Neural cell (in vitro differentiated cells): ENCODE measurements around the gene WNT7B.

Experiments used
- TAF1 ChIP-seq: IDR thresholded peaks from 2 replicates; pipeline ENCODE4 v1.6.1; 2012; ENCODE audit warnings: low read depth
- TF ChIP-seq, protein P1 (sequence below): fragments of 450-650 bp; IDR thresholded peaks from 2 replicates; pipeline ENCODE4 v1.5.1; 2014; ENCODE audit warnings: antibody characterized with exemption, mild to moderate bottlenecking, moderate library complexity; ENCODE audit not compliant: poor library complexity, severe bottlenecking

GRCh38 chr22:45923212-45923611 lies 53.8 kb downstream of the WNT7B start:
- TF ChIP-seq, protein P1, sequence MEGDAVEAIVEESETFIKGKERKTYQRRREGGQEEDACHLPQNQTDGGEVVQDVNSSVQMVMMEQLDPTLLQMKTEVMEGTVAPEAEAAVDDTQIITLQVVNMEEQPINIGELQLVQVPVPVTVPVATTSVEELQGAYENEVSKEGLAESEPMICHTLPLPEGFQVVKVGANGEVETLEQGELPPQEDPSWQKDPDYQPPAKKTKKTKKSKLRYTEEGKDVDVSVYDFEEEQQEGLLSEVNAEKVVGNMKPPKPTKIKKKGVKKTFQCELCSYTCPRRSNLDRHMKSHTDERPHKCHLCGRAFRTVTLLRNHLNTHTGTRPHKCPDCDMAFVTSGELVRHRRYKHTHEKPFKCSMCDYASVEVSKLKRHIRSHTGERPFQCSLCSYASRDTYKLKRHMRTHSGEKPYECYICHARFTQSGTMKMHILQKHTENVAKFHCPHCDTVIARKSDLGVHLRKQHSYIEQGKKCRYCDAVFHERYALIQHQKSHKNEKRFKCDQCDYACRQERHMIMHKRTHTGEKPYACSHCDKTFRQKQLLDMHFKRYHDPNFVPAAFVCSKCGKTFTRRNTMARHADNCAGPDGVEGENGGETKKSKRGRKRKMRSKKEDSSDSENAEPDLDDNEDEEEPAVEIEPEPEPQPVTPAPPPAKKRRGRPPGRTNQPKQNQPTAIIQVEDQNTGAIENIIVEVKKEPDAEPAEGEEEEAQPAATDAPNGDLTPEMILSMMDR: no peak
- TF ChIP-seq TAF1: no peak
